Heart right ventricle (tissue), 16 donors: ENCODE data around the gene PHACTR3. TPM values are rescaled to one million over a fixed set of nuclear protein-coding genes. Genes with fewer than 3 reads are reported as not detected.

Source experiments
- ATAC-seq, 8 donors: fragments of 200-7000 bp; cut with Tn5 transposase; one replicate each; pipeline ENCODE4 v1.9.1; 2020; ENCODE audit warnings: mild to moderate bottlenecking in 8 of 8, moderate library complexity in 8 of 8, moderate number of reproducible peaks in 1 of 8
- DNase-seq, 2 donors: peaks; one replicate each; pipeline ENCODE4 v3.0.0-alpha.2; 2020
- H3K27ac ChIP-seq, 10 donors: fragments of 200-600 bp; sonication (generic) in 2 of 10; one replicate each; pipeline versions ENCODE4 v1.5.0 to v1.8.0; 2020 to 2022; ENCODE audit warnings: mild to moderate bottlenecking in 3 of 10
- H3K27me3 ChIP-seq, 7 donors: fragments of 200-600 bp; one replicate each; pipeline ENCODE4 v1.8.0; 2021 to 2022; ENCODE audit warnings: mild to moderate bottlenecking in 2 of 7
- H3K36me3 ChIP-seq, 9 donors: fragments of 200-600 bp; sonication (generic) in 1 of 9; one replicate each; pipeline versions ENCODE4 v1.5.0 to v1.8.0; 2020 to 2022; ENCODE audit warnings: mild to moderate bottlenecking in 2 of 9
- H3K4me1 ChIP-seq, 9 donors: fragments of 200-600 bp; sonication (generic) in 1 of 9; one replicate each; pipeline versions ENCODE4 v1.5.0 to v1.8.0; 2020 to 2022; ENCODE audit warnings: mild to moderate bottlenecking in 4 of 9
- H3K4me3 ChIP-seq, 10 donors: fragments of 200-600 bp; sonication (generic) in 2 of 10; one replicate each; pipeline versions ENCODE4 v1.5.0 to v1.8.0; 2020 to 2022; ENCODE audit warnings: mild to moderate bottlenecking in 7 of 10, moderate library complexity in 2 of 10
- H3K9me3 ChIP-seq, 11 donors: fragments of 200-600 bp in 10 of 11; sonication (generic) in 2 of 11; one replicate each; pipeline versions ENCODE4 v1.5.0 to v1.8.0; 2013 to 2022; ENCODE audit warnings: mild to moderate bottlenecking in 2 of 11, control low read depth in 1 of 11, moderate library complexity in 1 of 11
- CTCF ChIP-seq, 9 donors: fragments of 200-600 bp; sonication (generic) in 2 of 9; IDR thresholded peaks; one replicate each; pipeline versions ENCODE4 v1.5.0 to v1.8.0; 2021 to 2022; ENCODE audit warnings: antibody characterized with exemption in 9 of 9, mild to moderate bottlenecking in 5 of 9, moderate library complexity in 1 of 9
- WGBS, 2 donors: extraction: QIAGEN DNeasy Blood & Tissue Kit; methylation state at CpG; one replicate each; pipeline ENCODE4 v1.1.7; 2013; ENCODE audit warnings: inconsistent platforms in 1 of 2; 5-methylcytosine and 5-hydroxymethylcytosine counted together
- intact Hi-C, 10 donors: fragments of 100-400 bp; cut with DNase I; formaldehyde crosslinking; loops; one replicate each; pipeline versions ENCODE4 v1.11.1 to v1.14.2; 2022
- polyA plus RNA-seq, 2 donors: library from polyadenylated mRNA; stranded (reverse); fragments of 200-250 nt; gene quantifications; one replicate each; pipeline ENCODE4 v1.2.3, GENCODE V29; 2013
- total RNA-seq, 10 donors: library from RNA; stranded (reverse); fragmentation: NEBNext Ultra II Directional in 3 of 10; extraction: Animal tissue kit (Norgen Biotek cat#: 25700) in 3 of 10; gene quantifications; one replicate each; pipeline versions ENCODE4 v1.2.1 to v1.2.4, GENCODE V29; 2021 to 2023
- donor health status: Arrhythmogenic right ventricular cardiomyopathy.
- donor health status: ischemic (EF 13 %, LVEDD 7.1; RV severe dilation, severe dysfunction).
- donor health status: healthy with polysubstance abuse.
- donor health status: DM: no; HTN: yes; CAD: no.
- donor health status: DM: no; HTN: no; CAD: no.
- donor health status: ischemic (EF 25% LVEDD 6.9; RV normal size, moderate dysfunction).
- donor health status: ischemic (EF 25% LVEDD 5.7; RV mildly dilated, moderate dysfunction).
- donor health status: healthy.
- donor health status: DM: yes; HTN: yes; CAD: no.
- donor health status: Ischemic cardiomyopathy.
- donor health status: ischemic (EF 35%, LVEDD 5.7; RV mildly dilated, moderate dysfunction).
- donor health status: nonischemic (EF 11% LVEDD 7.7; RV severe dilation, severe dysfunction).
- donor health status: DM: yes; HTN: yes; CAD: no.
- donor health status: PGD.
- donor health status: ischemic (EF 29% LVEDD 5.4; RV normal size, mild dysfunction).
- donor health status: nonischemic (EF 23%, LVEDD 6.1; RV moderate dilation, normal function).

Gene PHACTR3
- total and polyA plus RNA-seq, 12 donors = 0.51 to 24.1 (median 3.7) TPM

- ATAC-seq (no peak), DNase-seq (no peak)
- H3K4me1 ChIP-seq = peaks cover 0 to 11% (median 0%) of the 10 kb centered on the region in 9 donors
- no peak overlapping the region for H3K27ac ChIP-seq
- no peaks in the 10 kb centered on the region for H3K36me3 ChIP-seq
- intact Hi-C loops = no loop called here
- 86 to 88% methylated on average over 16 of the region's 16 CpGs for whole genome bisulfite sequencing, 2 donors
- peaks cover 0 to 23% (median 10%) of the 10 kb centered on the region in 7 donors for H3K27me3 ChIP-seq
- TF ChIP-seq CTCF (IDR thresholded peaks at IDR 0.05) = no peak
- no peaks in the 10 kb centered on the region for H3K9me3 ChIP-seq
- H3K4me3 ChIP-seq = no peak overlapping the region
These were observed 67.5 kb downstream of the PHACTR3 start for GRCh38 chr20:59671661-59672471.

DNA sequence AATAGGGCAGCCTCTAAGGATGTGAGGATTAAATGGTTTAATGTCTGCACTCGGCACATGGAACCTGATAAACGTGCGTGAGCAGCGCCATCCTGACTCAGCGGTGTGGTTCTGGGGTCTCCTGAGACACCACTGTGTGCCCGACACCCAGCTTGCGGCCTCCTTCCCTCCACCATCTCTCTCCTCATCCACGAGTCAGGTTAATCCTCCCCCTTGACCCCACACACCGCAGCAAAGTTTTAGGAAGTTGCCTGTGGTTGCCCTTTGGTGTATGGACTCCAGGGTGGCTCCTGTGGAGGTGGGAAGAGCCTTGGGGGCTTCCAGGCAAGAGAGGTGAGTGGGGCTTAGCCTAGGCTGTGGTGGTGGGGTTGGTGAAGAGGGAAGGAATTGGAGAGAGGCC is 68.2 kb downstream of the PHACTR3 start:
- peaks cover 0 to 25% (median 10%) of the 10 kb centered on the region in 7 donors for H3K27me3 ChIP-seq
- no peak overlapping the region for H3K27ac ChIP-seq
- 80 to 81% methylated on average over 9 of the region's 9 CpGs for WGBS, 2 donors
- TF ChIP-seq CTCF (IDR thresholded peaks at IDR 0.05) = no peak
- ATAC-seq (no peak), DNase-seq (no peak)
- H3K36me3 ChIP-seq = no peaks in the 10 kb centered on the region
- H3K4me3 ChIP-seq = no peak overlapping the region
- peaks cover 0 to 11% (median 0%) of the 10 kb centered on the region in 9 donors for H3K4me1 ChIP-seq
- no peaks in the 10 kb centered on the region for H3K9me3 ChIP-seq
- intact Hi-C loops = no loop called here

DNA sequence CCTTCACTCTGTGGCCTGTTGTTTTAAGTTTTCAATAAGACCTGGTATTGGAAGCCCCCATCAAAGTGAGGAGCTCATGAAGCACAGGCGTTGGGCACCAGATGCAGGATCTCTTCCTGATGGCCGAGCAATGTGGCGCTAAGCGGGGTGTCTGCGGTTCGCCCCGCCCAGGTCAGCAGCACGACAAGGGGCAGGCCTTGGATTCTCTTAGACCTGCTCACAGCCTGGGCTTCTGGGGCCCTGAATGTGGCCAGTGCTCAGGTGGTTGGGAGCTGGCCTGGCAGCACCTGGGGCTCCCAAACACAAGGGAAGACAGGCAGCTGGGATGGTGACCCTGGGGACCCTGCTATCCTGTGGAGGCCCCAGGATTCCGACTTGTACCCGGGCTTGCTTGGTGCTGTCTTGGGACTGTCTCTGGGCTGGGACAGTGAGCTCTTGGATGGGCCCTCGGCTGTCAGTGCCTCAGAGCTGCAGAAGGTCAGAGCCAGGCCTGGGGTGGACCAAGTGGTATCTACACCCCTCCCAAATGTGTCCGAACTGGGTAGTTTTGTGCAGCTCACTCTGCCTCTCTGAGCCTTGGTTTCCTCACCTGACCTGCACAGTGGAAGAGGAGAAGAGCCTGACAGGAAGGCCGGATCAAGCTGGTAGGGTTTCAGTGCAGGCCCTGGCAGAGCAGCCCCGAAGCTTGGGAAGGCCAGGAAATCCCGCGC is 69.1 kb downstream of the PHACTR3 start:
- Histone ChIP-seq H3K36me3 (no peaks in the 10 kb centered on the region), H3K4me1 (peaks cover 0 to 18% (median 0%) of the 10 kb centered on the region in 9 donors), H3K27ac (no peak overlapping the region), H3K9me3 (no peaks in the 10 kb centered on the region), H3K4me3 (no peak overlapping the region), H3K27me3 (peaks cover 0 to 34% (median 15%) of the 10 kb centered on the region in 7 donors)
- no peak for ATAC-seq
- whole genome bisulfite sequencing, 2 donors = 87 to 89% methylated on average over 16 of the region's 16 CpGs
- TF ChIP-seq CTCF (IDR thresholded peaks at IDR 0.05) = no peak
- no peak for DNase-seq
- intact Hi-C loops = no loop called here

- Histone ChIP-seq H3K4me1 (peaks cover 0 to 18% (median 0%) of the 10 kb centered on the region in 9 donors), H3K27ac (no peak overlapping the region), H3K27me3 (peaks cover 0 to 39% (median 18%) of the 10 kb centered on the region in 7 donors), H3K4me3 (no peak overlapping the region), H3K9me3 (no peaks in the 10 kb centered on the region), H3K36me3 (no peaks in the 10 kb centered on the region)
- ATAC-seq (no peak), DNase-seq (no peak)
- intact Hi-C loops = no loop called here
- 72 to 77% methylated on average over 10 of the region's 10 CpGs for WGBS, 2 donors
- no peak for TF ChIP-seq CTCF (IDR thresholded peaks at IDR 0.05)
These were observed 69.7 kb downstream of the PHACTR3 start for GRCh38 chr20:59673998-59674445.
